ENCODE results near the gene IL6R.

Gene IL6R

GRCh38 chr1:154379301-154379700 lies 25.8 kb upstream of the IL6R start:
- H3K4me3 ChIP-seq (ENCODE audit: control insufficient read depth, low read depth, low read length), result no peak overlapping the region
- no peak for TF ChIP-seq CTCF (IDR thresholded peaks at IDR 0.05; ENCODE audit: control insufficient read depth, insufficient read depth, low read depth, low read length, missing control alignments)
- DNase-seq (ENCODE audit: low read depth), result no peak

- TF ChIP-seq CTCF (IDR thresholded peaks at IDR 0.05; ENCODE audit: control insufficient read depth, insufficient read depth, low read depth, low read length, missing control alignments), result no peak
- H3K4me3 ChIP-seq (ENCODE audit: control insufficient read depth, low read depth, low read length), result no peak overlapping the region
- no peak for DNase-seq (ENCODE audit: low read depth)
Measured at GRCh38 chr1:154384650-154385489, 20.3 kb upstream of the IL6R start.

- no peak for TF ChIP-seq CTCF (IDR thresholded peaks at IDR 0.05; ENCODE audit: control insufficient read depth, insufficient read depth, low read depth, low read length, missing control alignments)
- H3K4me3 ChIP-seq (ENCODE audit: control insufficient read depth, low read depth, low read length), result no peak overlapping the region
Measured at GRCh38 chr1:154386643-154387352, 18.3 kb upstream of the IL6R start.

GRCh38 chr1:154391086-154391770 lies 13.9 kb upstream of the IL6R start:
- TF ChIP-seq CTCF (IDR thresholded peaks at IDR 0.05; ENCODE audit: control insufficient read depth, insufficient read depth, low read depth, low read length, missing control alignments), result no peak
- H3K4me3 ChIP-seq (ENCODE audit: control insufficient read depth, low read depth, low read length), result no peak overlapping the region
- no peak for DNase-seq (ENCODE audit: low read depth)

More at GRCh38 chr1:154386643-154387352, 18.3 kb upstream of the IL6R start:
- no peak for DNase-seq (ENCODE audit: low read depth)

GRCh38 chr1:154398141-154398540 lies 7.0 kb upstream of the IL6R start:
- H3K4me3 ChIP-seq (ENCODE audit: control insufficient read depth, low read depth, low read length), result no peak overlapping the region
- TF ChIP-seq CTCF (IDR thresholded peaks at IDR 0.05; ENCODE audit: control insufficient read depth, insufficient read depth, low read depth, low read length, missing control alignments), result no peak
- no peak for DNase-seq (ENCODE audit: low read depth)

GRCh38 chr1:154398678-154399077 lies 6.5 kb upstream of the IL6R start:
- H3K4me3 ChIP-seq (ENCODE audit: control insufficient read depth, low read depth, low read length), result no peak overlapping the region
- DNase-seq (ENCODE audit: low read depth), result no peak
- no peak for TF ChIP-seq CTCF (IDR thresholded peaks at IDR 0.05; ENCODE audit: control insufficient read depth, insufficient read depth, low read depth, low read length, missing control alignments)
